HEK293 (cell line): ENCODE measurements around the gene NR1H2.

ENCODE experiments used
- CTCF ChIP-seq: fragments of 450-650 bp; formaldehyde crosslinking; IDR thresholded peaks from 2 replicates; pipeline ENCODE4 v1.5.1; 2016; ENCODE audit warnings: missing biosample characterization, missing genetic modification characterization
- YY1 ChIP-seq: fragments of 450-650 bp; formaldehyde crosslinking; IDR thresholded peaks from 2 replicates; pipeline ENCODE4 v1.5.1; 2018; ENCODE audit warnings: missing biosample characterization, missing genetic modification characterization
- ZNF155 ChIP-seq: fragments of 450-650 bp; formaldehyde crosslinking; IDR thresholded peaks from 2 replicates; pipeline ENCODE4 v1.5.1; 2016; ENCODE audit warnings: missing biosample characterization, missing genetic modification characterization
- ZNF24 ChIP-seq: fragments of 450-650 bp; formaldehyde crosslinking; IDR thresholded peaks from 2 replicates; pipeline ENCODE4 v1.5.1; 2016; ENCODE audit warnings: missing biosample characterization, missing genetic modification characterization
- TF ChIP-seq, protein P1 (sequence below): sonication (generic); formaldehyde crosslinking; IDR thresholded peaks from 2 replicates; pipeline ENCODE4 v1.8.1; 2022; ENCODE audit warnings: mild to moderate bottlenecking, moderate library complexity, missing genetic modification reagents

DNA sequence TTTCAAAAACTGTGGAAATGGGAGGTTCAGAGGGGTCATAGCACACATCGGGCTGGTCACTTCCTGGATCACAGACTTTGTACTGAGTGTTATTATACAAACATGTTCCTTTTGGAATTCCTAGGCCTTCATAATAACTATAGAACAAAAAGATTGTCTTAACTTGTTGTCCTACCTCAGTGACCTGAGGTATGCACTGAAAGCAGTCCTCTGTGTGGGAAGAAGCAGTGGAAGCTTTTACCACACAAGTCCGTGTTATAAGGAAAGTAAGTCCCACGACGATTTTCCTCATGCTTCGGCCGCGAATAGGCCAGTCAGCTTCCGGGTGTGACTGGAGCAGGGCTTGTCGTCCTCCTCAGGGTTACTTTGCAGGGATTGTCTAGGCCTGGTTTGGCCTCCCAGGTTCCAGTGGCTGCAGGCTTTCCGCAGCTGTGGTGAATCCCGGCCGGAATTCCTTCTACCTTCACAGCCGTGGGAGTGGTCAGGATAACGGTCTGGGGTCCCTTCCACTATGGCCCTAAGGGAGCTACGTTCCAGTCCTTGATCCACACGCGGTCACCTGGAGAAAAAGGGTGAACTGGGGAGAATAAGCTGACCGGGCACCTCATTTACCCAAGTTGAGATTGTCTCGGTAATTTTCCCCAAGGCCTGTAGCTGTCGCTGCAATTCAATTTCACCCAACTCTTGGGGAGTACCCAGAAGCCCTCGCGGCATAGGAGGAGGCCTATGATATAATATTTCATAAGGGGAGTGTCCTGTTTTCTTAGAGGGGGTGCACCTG is 26.8 kb upstream of the NR1H2 start:
- TF ChIP-seq ZNF24 (tag by site-specific recombination) (no peak), ZNF155 (tag by site-specific recombination) (no peak), CTCF (tag by site-specific recombination) (no peak), YY1 (tag by site-specific recombination) (no peak)
- TF ChIP-seq, protein P1, sequence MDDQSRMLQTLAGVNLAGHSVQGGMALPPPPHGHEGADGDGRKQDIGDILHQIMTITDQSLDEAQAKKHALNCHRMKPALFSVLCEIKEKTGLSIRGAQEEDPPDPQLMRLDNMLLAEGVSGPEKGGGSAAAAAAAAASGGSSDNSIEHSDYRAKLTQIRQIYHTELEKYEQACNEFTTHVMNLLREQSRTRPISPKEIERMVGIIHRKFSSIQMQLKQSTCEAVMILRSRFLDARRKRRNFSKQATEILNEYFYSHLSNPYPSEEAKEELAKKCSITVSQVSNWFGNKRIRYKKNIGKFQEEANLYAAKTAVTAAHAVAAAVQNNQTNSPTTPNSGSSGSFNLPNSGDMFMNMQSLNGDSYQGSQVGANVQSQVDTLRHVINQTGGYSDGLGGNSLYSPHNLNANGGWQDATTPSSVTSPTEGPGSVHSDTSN (CRISPR knock-in tag) = no peak
